HG02610 (cell line): Measurements from ENCODE around the gene DNAJB12.
"Not testable (repeated sequence)": the region's sequence is repeated elsewhere in the genome, so short reads cannot be mapped to it uniquely, and the experiment has no call there.

Experiments
- ATAC-seq: cut with Tn5 transposase; IDR thresholded peaks from one replicate; pipeline ENCODE4 v1.9.1; 2021; ENCODE audit warnings: mild to moderate bottlenecking, moderate library complexity; ENCODE audit not compliant: unreplicated experiment

DNAJB12 gene

GRCh38 chr10:72353965-72354355 is 759 bp downstream of the DNAJB12 start:
- no peak for ATAC-seq

DNA sequence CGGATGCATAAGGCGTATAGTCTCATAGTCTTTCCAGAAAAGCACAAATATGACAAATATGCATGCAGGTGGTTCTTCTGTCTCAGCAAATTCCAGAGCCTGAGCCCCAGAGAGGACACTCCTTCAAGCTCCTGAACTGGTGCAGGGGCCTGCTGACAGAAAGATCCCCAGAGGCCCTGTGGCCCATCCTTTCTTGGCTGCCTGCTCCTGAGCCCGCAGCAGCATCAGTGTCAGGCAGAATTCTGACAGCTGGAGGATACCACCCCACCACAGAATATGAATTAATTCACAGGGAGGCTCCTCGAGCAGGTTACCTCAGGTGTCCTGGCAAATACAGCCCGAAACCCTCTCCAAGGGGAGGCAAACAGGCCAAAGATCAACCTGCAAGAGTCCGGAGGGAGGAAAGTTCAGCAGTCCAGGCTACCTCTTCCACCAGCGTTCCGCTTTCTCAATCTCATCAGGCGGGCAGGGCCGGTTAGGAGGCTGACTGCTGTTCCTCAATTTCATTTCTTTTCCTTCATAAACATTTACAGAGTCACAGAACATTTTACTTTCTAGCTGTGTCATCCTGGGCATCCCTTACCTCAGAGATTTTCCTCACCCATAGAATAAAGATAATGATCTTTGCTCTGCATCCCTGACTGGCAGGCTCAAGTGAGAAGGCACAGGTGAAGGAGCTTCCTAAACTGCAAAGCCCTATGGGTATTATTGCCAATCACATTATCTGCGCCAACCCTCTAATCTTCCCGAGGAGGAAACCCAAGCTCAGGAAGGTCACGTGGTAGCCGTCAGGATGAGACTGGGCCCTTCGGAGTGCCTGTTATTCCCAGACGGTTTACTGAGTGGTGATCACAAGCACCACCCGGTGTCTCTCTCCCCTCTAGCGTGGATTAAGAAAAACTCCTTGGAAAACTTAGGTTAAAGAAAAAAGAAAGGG is 1.4 kb downstream of the DNAJB12 start:
- ATAC-seq: no peak

- ATAC-seq: no peak
Observed at GRCh38 chr10:72351479-72351878, 3.2 kb downstream of the DNAJB12 start.

DNA sequence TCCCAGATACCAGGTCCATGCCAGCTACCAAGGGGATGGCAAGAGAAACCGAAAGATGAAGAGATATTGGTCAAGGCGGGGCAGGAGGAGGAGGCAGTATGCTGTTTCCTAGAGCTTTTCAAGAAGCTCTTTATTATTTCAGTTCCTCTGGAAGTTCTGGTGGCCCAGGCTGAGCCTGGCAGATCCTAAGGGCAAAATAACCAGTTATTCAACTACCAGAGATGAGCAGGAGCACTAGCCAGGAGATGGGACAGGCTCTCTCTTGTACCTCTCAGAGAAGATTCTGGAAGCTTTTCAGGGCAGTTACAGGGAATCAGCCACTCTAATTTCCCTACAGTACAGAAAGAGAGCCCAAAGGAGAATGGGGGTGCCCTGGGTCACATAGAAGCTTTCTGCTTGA is 5.3 kb downstream of the DNAJB12 start:
- no peak for ATAC-seq

DNA sequence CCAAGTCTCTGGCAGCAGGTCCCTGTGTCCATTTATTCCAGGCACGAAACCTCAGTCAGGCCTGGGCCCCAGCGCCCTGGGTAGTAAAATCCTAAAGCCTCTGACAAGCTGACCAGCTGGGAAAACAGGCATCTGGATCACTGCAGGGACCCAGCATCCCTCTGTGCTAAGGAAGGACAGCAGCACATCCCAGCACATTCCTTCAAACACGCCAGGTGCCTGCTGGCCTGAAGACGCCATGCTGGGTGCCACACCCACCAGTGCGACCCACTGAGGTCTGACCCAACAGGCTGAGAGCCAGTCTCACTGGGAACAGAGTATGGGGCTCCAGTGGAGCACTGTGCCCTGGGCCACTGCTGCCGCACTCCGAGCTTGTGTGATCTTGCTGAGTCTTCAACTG is 6.4 kb downstream of the DNAJB12 start:
- ATAC-seq: no peak

DNA sequence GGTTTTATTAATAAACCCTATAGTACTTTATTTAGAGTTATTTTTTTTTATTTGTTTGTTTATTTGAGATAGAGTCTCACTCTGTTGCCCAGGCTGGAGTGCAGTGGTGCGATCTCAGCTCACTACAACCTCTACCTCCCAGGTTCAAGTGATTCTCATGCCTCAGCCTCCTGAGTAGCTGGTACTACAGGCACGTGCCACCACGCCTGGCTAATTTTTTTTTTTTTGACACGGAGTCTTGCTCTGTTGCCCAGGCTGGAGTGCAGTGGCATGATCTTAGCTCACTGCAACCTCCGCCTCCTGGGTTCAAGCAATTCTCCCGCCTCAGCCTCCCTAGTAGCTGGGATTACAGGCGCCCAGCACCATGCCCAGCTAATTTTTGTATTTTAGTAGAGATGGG is 8.6 kb downstream of the DNAJB12 start:
- not testable (repeated sequence) for ATAC-seq

GRCh38 chr10:72344932-72345331 is 9.8 kb downstream of the DNAJB12 start:
- ATAC-seq: no peak

DNA sequence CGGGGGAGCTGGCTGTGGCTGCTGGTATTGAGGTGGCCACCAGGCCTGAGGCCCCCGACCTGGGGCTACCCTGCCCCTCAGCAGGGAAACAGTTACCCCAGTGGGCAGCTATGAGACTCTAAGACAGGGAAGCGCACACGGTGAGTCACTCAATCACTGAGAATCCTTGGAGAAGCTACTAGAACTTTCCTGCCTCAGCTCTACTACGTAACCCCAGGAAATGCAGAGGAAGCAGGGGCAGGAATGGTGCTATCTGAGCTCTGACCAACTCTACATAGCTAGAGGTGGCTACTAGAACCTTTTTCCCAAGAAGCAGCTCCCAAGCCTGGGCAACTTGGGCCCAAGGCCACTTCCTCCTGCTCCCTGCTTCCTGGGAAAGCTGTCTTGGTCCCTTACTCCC is 11.8 kb downstream of the DNAJB12 start:
- no peak for ATAC-seq

DNA sequence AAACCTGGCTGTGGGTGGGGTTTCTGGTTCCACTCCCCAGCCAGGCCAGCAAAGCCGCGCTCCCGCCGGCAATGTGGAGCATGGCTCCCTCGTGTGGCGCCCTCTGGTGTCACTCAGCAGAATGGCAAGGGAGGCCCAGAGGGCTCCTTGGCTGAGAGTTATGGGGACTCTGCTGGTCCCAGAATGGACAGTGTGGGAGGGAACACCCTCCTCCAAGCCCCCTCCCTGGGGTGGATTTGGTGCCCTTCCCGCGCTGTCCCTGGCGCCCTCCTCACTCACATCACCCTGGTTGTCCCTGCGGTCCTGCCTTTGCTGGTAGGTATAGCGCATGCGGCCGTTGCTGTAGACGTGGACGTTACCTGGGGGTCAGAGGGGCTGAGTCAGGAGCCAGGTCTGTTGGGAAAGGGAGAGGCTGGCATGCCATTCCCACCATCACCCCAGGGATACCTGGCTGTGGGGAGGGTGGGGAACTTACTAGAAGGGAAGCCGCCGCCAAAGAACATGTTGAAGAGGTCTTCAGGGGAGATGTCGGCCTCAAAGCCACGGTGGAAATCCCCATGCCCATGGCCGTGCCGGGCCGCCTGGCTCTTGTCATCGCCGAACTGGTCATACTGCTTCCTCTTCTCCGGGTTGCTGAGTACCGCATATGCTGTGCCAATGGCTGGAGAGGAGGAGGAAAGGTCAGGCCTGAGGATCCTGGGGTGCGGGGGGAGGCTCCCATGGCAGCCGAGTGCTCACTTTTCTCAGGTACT is 14.0 kb downstream of the DNAJB12 start:
- no peak for ATAC-seq

DNA sequence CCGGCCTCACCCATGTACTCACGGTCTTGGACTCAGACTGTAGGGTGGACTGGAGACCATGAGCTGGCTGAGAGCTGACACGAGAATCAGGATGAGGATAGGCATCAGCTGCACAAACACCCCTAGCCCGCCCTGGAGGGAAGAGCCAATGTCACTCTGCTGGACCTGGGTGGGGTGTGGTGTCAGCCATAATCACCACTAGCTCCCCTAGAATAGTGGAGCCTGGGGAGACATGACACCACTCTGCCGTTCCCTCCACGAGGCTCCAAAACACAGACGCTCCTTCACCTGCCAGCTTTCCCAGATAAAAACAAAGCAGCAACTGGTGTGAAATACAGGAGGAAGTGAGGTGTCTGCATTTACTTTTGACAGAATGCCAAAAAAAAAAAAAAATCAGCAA is 16.5 kb downstream of the DNAJB12 start:
- ATAC-seq: no peak

DNA sequence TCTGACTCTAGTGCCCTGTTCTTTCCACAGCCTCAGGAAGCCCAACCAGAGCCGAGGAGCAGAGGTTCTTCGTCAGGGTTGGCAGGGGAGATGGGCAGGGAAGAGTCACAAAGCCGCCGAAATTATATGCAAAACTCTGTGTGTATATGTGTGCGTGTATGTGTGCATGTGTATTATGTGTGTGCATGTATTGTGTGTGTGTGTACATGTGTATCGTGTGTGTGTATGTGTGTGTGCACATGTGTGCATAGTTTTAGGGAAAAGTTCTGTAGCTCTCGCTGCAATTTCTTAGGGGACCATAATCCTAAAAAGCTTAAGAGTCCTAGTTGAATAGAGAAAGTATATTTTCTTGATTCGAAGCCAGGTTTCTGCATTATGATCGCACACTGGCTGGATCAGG is 17.0 kb downstream of the DNAJB12 start:
- no peak for ATAC-seq

GRCh38 chr10:72337039-72337629 is 17.6 kb downstream of the DNAJB12 start:
- ATAC-seq: no peak

GRCh38 chr10:72336259-72337038 is 18.3 kb downstream of the DNAJB12 start:
- ATAC-seq: no peak

DNA sequence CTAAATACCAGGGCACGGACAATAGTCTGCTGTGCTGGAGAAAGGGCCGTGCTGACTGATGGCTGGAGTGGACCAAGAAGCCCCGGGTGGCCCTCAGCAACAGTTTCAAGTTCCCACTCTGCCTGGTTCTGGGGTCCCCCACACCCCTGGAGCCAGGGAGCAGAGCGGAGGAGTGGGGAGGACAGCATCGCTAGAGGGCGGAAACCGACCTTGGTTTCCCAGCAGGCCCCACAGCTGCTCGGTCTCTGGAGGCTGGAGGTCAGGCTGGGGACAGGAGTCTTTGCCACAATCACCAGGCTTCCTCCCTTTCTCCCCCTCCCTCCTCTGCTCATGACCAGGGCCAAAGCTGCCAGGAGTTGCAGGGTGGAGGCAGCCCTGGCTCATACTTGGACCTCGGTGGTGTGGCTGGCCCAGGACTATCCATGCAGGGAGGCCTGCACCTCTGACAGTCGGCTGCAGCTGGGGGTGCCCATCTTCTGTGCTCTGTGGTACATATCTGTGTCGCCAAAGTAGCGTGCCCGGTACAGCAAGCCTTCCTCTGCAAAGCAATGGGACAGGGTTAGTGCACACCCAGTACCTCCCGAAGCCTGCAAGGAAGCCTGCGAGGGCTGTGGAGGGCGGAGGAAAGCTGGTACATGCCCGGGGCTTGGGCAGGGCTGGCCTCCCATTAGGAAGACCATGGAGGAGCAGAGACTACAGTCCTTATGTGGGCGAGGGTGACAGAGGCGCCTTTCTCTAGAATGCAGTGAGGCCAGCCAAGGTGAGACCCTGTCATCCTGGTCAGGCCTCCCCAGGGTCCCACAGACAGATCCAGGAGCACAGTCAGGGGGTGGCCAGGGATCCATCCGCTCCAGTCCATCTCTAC is 19.1 kb downstream of the DNAJB12 start:
- peak; percentile 36 for ATAC-seq

DNA sequence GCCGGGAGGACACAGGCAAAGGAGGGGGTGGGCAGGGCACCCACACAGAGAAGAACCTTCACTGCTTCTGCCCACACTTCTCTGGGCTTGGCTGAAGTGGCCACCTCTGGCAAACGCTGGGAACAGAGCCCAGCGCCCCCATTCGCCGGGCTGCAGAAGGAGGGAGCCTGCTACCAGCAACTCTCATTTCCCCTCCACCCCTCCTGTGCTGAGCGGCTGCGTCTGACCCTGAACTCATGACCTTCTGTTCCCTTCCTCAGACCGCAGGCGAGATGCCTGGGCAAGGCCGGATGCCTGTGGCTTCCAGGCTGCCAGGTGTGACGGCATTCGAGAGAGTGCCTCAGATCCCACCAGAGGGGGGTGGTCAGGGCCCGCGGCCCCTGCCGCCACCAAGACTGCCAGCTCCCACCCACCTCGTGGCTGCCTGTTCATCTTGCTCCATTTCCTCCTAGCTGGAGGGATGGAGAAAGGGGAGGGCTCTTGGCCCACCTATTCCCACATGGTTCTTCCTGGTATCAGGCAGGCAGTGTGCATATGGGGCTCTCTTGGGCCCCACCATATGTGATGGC is 19.8 kb downstream of the DNAJB12 start:
- ATAC-seq: peak; percentile 58

DNA sequence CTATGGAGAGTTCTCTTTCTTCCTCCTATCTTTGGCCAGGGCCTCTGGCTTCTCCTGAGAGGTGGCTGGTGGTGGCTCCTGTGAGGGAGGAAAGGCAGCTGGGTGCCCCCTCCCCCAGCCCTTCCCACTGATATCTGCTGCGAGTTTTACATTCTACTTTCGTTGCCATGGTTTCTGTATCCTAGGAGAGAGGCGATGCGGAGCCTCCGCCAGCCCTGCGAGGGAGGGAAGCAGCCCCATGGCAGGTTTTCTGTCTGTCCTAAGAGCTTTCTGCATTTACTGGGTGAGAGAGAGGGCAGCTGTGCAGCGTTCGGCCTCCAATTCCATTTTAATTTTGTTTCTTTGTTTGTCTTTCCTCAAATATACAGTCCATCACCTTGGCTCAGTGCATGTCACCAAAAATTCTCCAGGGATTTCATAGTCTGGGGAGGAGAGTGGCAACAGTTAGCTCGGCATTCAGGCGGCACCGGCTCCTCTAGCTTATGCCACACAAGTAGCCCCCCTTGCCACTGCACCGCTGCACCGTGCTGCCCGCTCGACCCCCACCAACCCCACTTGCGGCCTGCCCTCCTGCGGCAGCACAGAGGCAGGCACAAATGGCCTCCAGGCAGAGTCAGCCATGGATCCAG is 20.4 kb downstream of the DNAJB12 start:
- ATAC-seq: no peak

- ATAC-seq: no peak
Observed at GRCh38 chr10:72333112-72334015, 21.4 kb downstream of the DNAJB12 start.

GRCh38 chr10:72332423-72333111 is 22.2 kb downstream of the DNAJB12 start:
- no peak for ATAC-seq
